OCI-LY3 (cell line): ENCODE measurements around the gene B4GALNT4.

Source experiments
- H2AFZ ChIP-seq: fragments of 200-600, 300-600 bp; shearing (Covaris generic); 2 replicates; pipeline ENCODE4 v1.6.0; 2014; ENCODE audit warnings: antibody characterized with exemption, low read depth, low read length
- H3K27ac ChIP-seq: fragments of 200-600, 300-600 bp; sonication (generic); 2 replicates; pipeline ENCODE4 v1.5.1; 2014; ENCODE audit warnings: mild to moderate bottlenecking, low read length, moderate library complexity, mixed read lengths
- H3K27me3 ChIP-seq: fragments of 200-600, 300-600 bp; sonication (generic); 2 replicates; pipeline ENCODE4 v1.6.1; 2014; ENCODE audit warnings: low read depth, low read length, mixed read lengths
- H3K36me3 ChIP-seq: fragments of 200-600, 300-600 bp; sonication (generic); replicated peaks from 2 replicates; pipeline ENCODE3; 2014; ENCODE audit warnings: low read depth, low read length, mixed read lengths
- H3K4me1 ChIP-seq: fragments of 300-600, 200-600 bp; sonication (generic); 2 replicates; pipeline ENCODE4 v1.6.1; 2014; ENCODE audit warnings: low read length, mixed read lengths
- H3K4me2 ChIP-seq: fragments of 200-600, 300-600 bp; sonication (generic); 2 replicates; pipeline ENCODE4 v1.6.1; 2014; ENCODE audit warnings: low read length, mixed read lengths
- H3K4me3 ChIP-seq: fragments of 300-600, 200-600 bp; sonication (generic); 2 replicates; pipeline ENCODE4 v1.5.1; 2014; ENCODE audit warnings: antibody characterized with exemption, mild to moderate bottlenecking, low read length, moderate library complexity
- H3K79me2 ChIP-seq: fragments of 300-600, 200-600 bp; shearing (Covaris generic); 2 replicates; pipeline ENCODE4 v1.6.1; 2014; ENCODE audit warnings: mild to moderate bottlenecking, low read length, mixed read lengths
- H3K9ac ChIP-seq: fragments of 300-600, 200-600 bp; shearing (Covaris generic); 2 replicates; pipeline ENCODE4 v1.6.0; 2014; ENCODE audit warnings: mild to moderate bottlenecking, low read length, moderate library complexity
- H3K9me3 ChIP-seq: fragments of 200-600, 300-600 bp; shearing (Covaris generic); 2 replicates; pipeline ENCODE4 v1.6.1; 2014; ENCODE audit warnings: low read length, mixed read lengths; ENCODE audit not compliant: insufficient read depth
- H4K20me1 ChIP-seq: fragments of 200-600, 300-600 bp; sonication (generic); 2 replicates; pipeline ENCODE4 v1.6.1; 2016; ENCODE audit warnings: low read length, mixed read lengths; ENCODE audit not compliant: insufficient read depth
- EZH2phosphoT487 ChIP-seq: fragments of 200-600 bp; shearing (Covaris generic); IDR thresholded peaks from 2 replicates; pipeline ENCODE4 v1.6.1; 2018; ENCODE audit warnings: antibody characterized with exemption, mixed run types, low read depth
- TF ChIP-seq, protein P1 (sequence below): fragments of 200-600, 300-600 bp; sonication (generic); IDR thresholded peaks from 2 replicates; pipeline ENCODE4 v1.5.1; 2014; ENCODE audit warnings: antibody characterized with exemption, low read length, low read depth

B4GALNT4 gene

DNA sequence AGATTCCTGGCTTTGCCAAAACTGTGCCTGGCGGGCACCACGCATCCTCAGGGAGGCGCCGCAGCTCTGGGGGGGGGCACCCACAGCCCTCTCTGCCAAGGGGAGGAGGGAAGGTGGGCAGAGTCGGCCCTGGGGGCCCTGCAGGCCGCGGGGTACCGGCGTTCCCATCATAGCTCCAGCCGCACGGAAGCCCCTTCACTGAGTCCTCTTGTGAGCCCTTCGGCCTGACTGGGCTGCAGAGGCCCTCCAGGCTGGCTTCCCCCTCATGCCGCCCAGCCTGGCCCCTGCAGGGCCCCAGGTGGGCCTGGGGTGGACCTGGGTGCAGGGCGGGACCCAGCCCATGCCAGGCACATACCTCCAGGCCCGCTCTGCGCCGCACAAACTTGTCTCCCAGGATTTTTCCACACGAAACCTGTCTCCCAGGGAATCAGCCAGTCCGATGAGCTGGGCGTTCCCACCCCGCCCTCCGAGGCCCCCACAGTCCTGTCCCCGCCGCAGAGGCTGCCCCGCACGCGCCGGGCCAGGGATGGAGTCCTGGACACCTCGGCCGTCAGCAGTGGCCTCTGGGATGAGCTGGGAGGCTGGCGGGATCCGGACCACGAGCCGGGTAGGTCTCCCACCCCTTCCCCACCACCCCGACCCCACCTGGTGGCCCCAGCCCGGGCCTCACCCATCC lies 22.9 kb downstream of the B4GALNT4 start:
- Histone ChIP-seq H3K27me3 (0 out of 2 replicates have a peak, but pooled peaks cover 9% of the 10 kb centered on the region), H4K20me1 (no peaks in the 10 kb centered on the region), H3K79me2 (no peaks in the 10 kb centered on the region), H3K4me2 (no peak overlapping the region), H2AFZ (no peak overlapping the region), H3K9me3 (no peaks in the 10 kb centered on the region), H3K4me3 (no peak overlapping the region), H3K9ac (no peak overlapping the region), H3K27ac (no peak overlapping the region), H3K4me1 (no peaks in the 10 kb centered on the region), H3K36me3 (no peaks in the 10 kb centered on the region)
- TF ChIP-seq, protein P1, sequence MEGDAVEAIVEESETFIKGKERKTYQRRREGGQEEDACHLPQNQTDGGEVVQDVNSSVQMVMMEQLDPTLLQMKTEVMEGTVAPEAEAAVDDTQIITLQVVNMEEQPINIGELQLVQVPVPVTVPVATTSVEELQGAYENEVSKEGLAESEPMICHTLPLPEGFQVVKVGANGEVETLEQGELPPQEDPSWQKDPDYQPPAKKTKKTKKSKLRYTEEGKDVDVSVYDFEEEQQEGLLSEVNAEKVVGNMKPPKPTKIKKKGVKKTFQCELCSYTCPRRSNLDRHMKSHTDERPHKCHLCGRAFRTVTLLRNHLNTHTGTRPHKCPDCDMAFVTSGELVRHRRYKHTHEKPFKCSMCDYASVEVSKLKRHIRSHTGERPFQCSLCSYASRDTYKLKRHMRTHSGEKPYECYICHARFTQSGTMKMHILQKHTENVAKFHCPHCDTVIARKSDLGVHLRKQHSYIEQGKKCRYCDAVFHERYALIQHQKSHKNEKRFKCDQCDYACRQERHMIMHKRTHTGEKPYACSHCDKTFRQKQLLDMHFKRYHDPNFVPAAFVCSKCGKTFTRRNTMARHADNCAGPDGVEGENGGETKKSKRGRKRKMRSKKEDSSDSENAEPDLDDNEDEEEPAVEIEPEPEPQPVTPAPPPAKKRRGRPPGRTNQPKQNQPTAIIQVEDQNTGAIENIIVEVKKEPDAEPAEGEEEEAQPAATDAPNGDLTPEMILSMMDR: no peak
- TF ChIP-seq EZH2phosphoT487: no peak

DNA sequence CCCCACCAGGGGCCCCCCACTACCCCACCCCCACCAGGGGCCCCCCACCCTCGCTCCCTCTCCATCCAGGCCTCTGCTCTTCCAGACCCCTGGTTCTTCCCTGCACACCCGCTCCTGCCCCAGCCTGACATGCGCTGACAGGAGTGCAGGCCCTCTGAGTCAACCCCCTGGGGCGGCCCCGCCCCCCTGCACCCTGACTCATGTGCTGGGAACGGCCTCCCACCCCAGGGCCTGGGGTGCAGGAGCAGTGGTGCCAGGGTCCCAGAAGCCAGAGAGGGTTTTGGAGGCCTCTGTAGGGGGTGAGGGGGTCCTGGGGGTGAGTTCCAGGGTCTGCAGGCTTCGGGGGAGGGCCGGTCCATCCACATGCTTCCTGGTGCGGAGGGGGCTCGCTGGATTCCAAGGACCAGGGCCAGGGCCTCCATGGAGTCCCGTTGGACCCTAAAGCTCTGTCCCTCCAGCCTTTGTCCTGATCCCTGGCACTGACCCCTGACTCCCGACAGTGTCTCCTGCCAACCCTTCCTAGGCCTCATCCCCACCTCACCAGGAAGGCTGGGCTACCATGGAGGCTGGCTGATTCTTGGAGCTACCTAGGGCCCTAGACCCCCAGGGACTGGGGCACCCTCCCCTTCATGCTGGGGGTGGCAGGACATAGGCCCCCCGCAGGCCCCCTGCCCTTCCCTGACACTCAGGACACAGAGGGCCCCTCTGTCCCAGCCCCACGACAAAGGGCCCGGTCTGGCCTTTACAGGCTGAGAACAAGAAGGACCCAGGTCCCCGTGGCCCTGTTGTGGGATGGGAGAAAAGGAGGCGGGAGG lies 24.1 kb downstream of the B4GALNT4 start:
- H3K36me3 ChIP-seq: no peaks in the 10 kb centered on the region
- no peak overlapping the region for H3K9ac ChIP-seq
- H3K79me2 ChIP-seq: no peaks in the 10 kb centered on the region
- TF ChIP-seq EZH2phosphoT487: no peak
- TF ChIP-seq, protein P1: no peak
- 0 out of 2 replicates have a peak, but pooled peaks cover 6% of the 10 kb centered on the region for H3K27me3 ChIP-seq
- no peak overlapping the region for H2AFZ ChIP-seq
- no peak overlapping the region for H3K27ac ChIP-seq
- H3K4me3 ChIP-seq: no peak overlapping the region
- no peak overlapping the region for H3K4me2 ChIP-seq
- H3K4me1 ChIP-seq: no peaks in the 10 kb centered on the region
- no peaks in the 10 kb centered on the region for H3K9me3 ChIP-seq
- H4K20me1 ChIP-seq: no peaks in the 10 kb centered on the region

DNA sequence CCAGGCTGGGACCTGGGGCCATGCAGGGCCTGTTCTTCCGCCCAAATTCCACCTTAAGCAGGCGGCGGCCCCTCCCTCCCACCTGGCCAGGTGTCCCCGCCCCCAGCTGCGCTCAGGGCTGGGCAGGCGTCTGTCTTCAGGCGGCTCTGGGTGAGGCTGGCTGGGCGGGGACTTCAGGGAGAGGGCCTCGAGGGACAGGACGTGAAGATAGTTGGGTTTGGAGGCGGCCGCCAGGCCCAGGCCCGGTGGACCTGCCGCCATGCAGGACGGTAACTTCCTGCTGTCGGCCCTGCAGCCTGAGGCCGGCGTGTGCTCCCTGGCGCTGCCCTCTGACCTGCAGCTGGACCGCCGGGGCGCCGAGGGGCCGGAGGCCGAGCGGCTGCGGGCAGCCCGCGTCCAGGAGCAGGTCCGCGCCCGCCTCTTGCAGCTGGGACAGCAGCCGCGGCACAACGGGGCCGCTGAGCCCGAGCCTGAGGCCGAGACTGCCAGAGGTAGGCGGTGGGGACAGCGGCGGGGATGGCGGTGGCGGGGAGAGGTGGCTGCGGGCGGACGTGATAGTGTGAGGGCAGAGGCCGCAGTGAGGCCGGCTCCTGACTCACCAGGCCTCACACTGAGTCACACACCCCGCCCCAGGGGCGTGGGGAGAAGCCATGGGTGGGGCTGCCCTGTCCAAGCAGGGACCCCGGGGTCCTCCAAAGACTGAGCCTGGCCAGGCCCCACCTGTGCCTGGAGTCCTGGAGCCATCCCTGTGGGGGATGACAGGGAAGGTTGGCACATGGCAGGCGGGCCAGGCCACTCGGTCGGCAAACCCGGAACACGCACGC lies 24.9 kb downstream of the B4GALNT4 start, which contains the start of gene PKP3:
PKP3 (plus strand) TSS at position 176 of the 824 bp plus-strand sequence; CDS start at position 260, 84 bp downstream.
- TF ChIP-seq, protein P1: no peak
- TF ChIP-seq EZH2phosphoT487: no peak
- Histone ChIP-seq H4K20me1 (no peaks in the 10 kb centered on the region), H3K4me3 (no peak within 1 kb of the TSS), H3K9ac (no peak within 1 kb of the TSS), H3K27me3 (0 out of 2 replicates have a peak, but pooled peaks cover 4% of the 10 kb centered on the region), H3K9me3 (no peaks in the 10 kb centered on the region), H3K4me2 (no peak within 1 kb of the TSS), H3K4me1 (no peaks in the 10 kb centered on the region), H3K27ac (no peak within 1 kb of the TSS), H2AFZ (no peak within 1 kb of the TSS), H3K36me3 (no peaks in the 10 kb centered on the region), H3K79me2 (no peaks in the 10 kb centered on the region)
